IPS-20b (cell line): ENCODE results near the gene TBC1D8.

Experiments used
- H3K27ac ChIP-seq: one replicate; pipeline ENCODE4 v1.5.1; 2013; ENCODE audit warnings: low read length
- H3K27me3 ChIP-seq: 2 replicates; pipeline ENCODE4 v1.6.1; 2013; ENCODE audit warnings: mild to moderate bottlenecking, low read length, inconsistent platforms; ENCODE audit not compliant: insufficient read depth
- H3K36me3 ChIP-seq: 2 replicates; pipeline ENCODE4 v1.6.1; 2013; ENCODE audit warnings: low read depth, mild to moderate bottlenecking, inconsistent platforms, low read length, moderate library complexity; ENCODE audit not compliant: insufficient read depth
- H3K4me1 ChIP-seq: 2 replicates; pipeline ENCODE4 v1.6.1; 2013; ENCODE audit warnings: mild to moderate bottlenecking, control low read depth, inconsistent platforms, low read length, moderate library complexity; ENCODE audit not compliant: insufficient read depth
- H3K4me3 ChIP-seq: 2 replicates; pipeline ENCODE4 v1.5.1; 2013; ENCODE audit warnings: mild to moderate bottlenecking, low read length, inconsistent platforms
- H3K9ac ChIP-seq: 2 replicates; pipeline ENCODE4 v1.6.1; 2013; ENCODE audit warnings: low read depth, mild to moderate bottlenecking, inconsistent platforms, low read length, moderate library complexity
- H3K9me3 ChIP-seq: 2 replicates; pipeline ENCODE4 v1.6.1; 2013; ENCODE audit warnings: mild to moderate bottlenecking, low read depth, low read length, inconsistent platforms; ENCODE audit not compliant: insufficient read depth

The TBC1D8 gene

GRCh38 chr2:101106453-101107181 lies 44.6 kb downstream of the TBC1D8 start:
- H3K4me1 ChIP-seq, result peaks cover 3% of the 10 kb centered on the region; the same call in 1 of the 2 replicates
- no peaks in the 10 kb centered on the region for H3K36me3 ChIP-seq
- no peak overlapping the region for H3K4me3 ChIP-seq
- H3K27ac ChIP-seq, result no peak overlapping the region
- H3K9ac ChIP-seq, result no peak overlapping the region
- H3K9me3 ChIP-seq, result no peaks in the 10 kb centered on the region
- H3K27me3 ChIP-seq, result no peaks in the 10 kb centered on the region

- H3K36me3 ChIP-seq, result no peaks in the 10 kb centered on the region
- H3K9me3 ChIP-seq, result no peaks in the 10 kb centered on the region
- no peak overlapping the region for H3K9ac ChIP-seq
- no peak overlapping the region for H3K27ac ChIP-seq
- no peaks in the 10 kb centered on the region for H3K27me3 ChIP-seq
- peaks cover 3% of the 10 kb centered on the region; the same call in 1 of the 2 replicates for H3K4me1 ChIP-seq
- no peak overlapping the region for H3K4me3 ChIP-seq
Measured at GRCh38 chr2:101105654-101106053, 45.5 kb downstream of the TBC1D8 start.

- no peak overlapping the region for H3K27ac ChIP-seq
- H3K27me3 ChIP-seq, result no peaks in the 10 kb centered on the region
- H3K4me3 ChIP-seq, result no peak overlapping the region
- no peaks in the 10 kb centered on the region for H3K4me1 ChIP-seq
- no peaks in the 10 kb centered on the region for H3K9me3 ChIP-seq
- H3K9ac ChIP-seq, result no peak overlapping the region
- H3K36me3 ChIP-seq, result no peaks in the 10 kb centered on the region
Measured at GRCh38 chr2:101097638-101098037, 53.5 kb downstream of the TBC1D8 start.

- no peak overlapping the region for H3K9ac ChIP-seq
- no peaks in the 10 kb centered on the region for H3K27me3 ChIP-seq
- no peaks in the 10 kb centered on the region for H3K4me1 ChIP-seq
- H3K36me3 ChIP-seq, result no peaks in the 10 kb centered on the region
- H3K9me3 ChIP-seq, result no peaks in the 10 kb centered on the region
- H3K27ac ChIP-seq, result no peak overlapping the region
- no peak overlapping the region for H3K4me3 ChIP-seq
Measured at GRCh38 chr2:101096619-101097142, 54.5 kb downstream of the TBC1D8 start.

GRCh38 chr2:101094351-101094750 lies 56.8 kb downstream of the TBC1D8 start:
- Histone ChIP-seq H3K9me3 (no peaks in the 10 kb centered on the region), H3K27me3 (no peaks in the 10 kb centered on the region), H3K27ac (no peak overlapping the region), H3K36me3 (no peaks in the 10 kb centered on the region), H3K4me1 (no peaks in the 10 kb centered on the region), H3K9ac (no peak overlapping the region), H3K4me3 (no peak overlapping the region)

GRCh38 chr2:101089942-101090799 lies 61.0 kb downstream of the TBC1D8 start:
- Histone ChIP-seq H3K9me3 (no peaks in the 10 kb centered on the region), H3K4me3 (no peak overlapping the region), H3K27ac (no peak overlapping the region), H3K36me3 (no peaks in the 10 kb centered on the region), H3K4me1 (no peaks in the 10 kb centered on the region), H3K9ac (no peak overlapping the region), H3K27me3 (no peaks in the 10 kb centered on the region)

GRCh38 chr2:101089419-101089818 lies 61.8 kb downstream of the TBC1D8 start:
- Histone ChIP-seq H3K27me3 (no peaks in the 10 kb centered on the region), H3K36me3 (no peaks in the 10 kb centered on the region), H3K27ac (no peak overlapping the region), H3K4me3 (no peak overlapping the region), H3K9me3 (no peaks in the 10 kb centered on the region), H3K9ac (no peak overlapping the region), H3K4me1 (no peaks in the 10 kb centered on the region)

- no peak overlapping the region for H3K4me3 ChIP-seq
- H3K4me1 ChIP-seq, result no peaks in the 10 kb centered on the region
- H3K27ac ChIP-seq, result no peak overlapping the region
- no peaks in the 10 kb centered on the region for H3K9me3 ChIP-seq
- H3K36me3 ChIP-seq, result no peaks in the 10 kb centered on the region
- no peaks in the 10 kb centered on the region for H3K27me3 ChIP-seq
- H3K9ac ChIP-seq, result no peak overlapping the region
Measured at GRCh38 chr2:101087638-101088037, 63.5 kb downstream of the TBC1D8 start.

- H3K9ac ChIP-seq, result no peak overlapping the region
- H3K4me3 ChIP-seq, result no peak overlapping the region
- H3K27ac ChIP-seq, result no peak overlapping the region
- H3K27me3 ChIP-seq, result no peaks in the 10 kb centered on the region
- no peaks in the 10 kb centered on the region for H3K4me1 ChIP-seq
- no peaks in the 10 kb centered on the region for H3K9me3 ChIP-seq
- H3K36me3 ChIP-seq, result no peaks in the 10 kb centered on the region
Measured at GRCh38 chr2:101083613-101084012, 67.6 kb downstream of the TBC1D8 start.

GRCh38 chr2:101082998-101083397 lies 68.2 kb downstream of the TBC1D8 start:
- Histone ChIP-seq H3K4me3 (no peak overlapping the region), H3K27me3 (no peaks in the 10 kb centered on the region), H3K27ac (no peak overlapping the region), H3K36me3 (no peaks in the 10 kb centered on the region), H3K9me3 (no peaks in the 10 kb centered on the region), H3K4me1 (no peaks in the 10 kb centered on the region), H3K9ac (no peak overlapping the region)

- Histone ChIP-seq H3K27ac (no peak overlapping the region), H3K9me3 (no peaks in the 10 kb centered on the region), H3K9ac (no peak overlapping the region), H3K4me1 (no peaks in the 10 kb centered on the region), H3K36me3 (no peaks in the 10 kb centered on the region), H3K4me3 (no peak overlapping the region), H3K27me3 (no peaks in the 10 kb centered on the region)
Measured at GRCh38 chr2:101081375-101081907, 69.7 kb downstream of the TBC1D8 start.
